Loucy (cell line): ENCODE data around the gene PAK1.

Source experiments
- CTCF ChIP-seq: fragments of 200-600 bp; sonication (generic); conservative IDR thresholded peaks from 2 replicates; pipeline ENCODE4 v1.5.1; 2014; ENCODE audit warnings: mild to moderate bottlenecking, antibody characterized with exemption, low read length
- EZH2phosphoT487 ChIP-seq: fragments of 200-600 bp; IDR thresholded peaks from 2 replicates; pipeline ENCODE4 v1.6.1; 2018; ENCODE audit warnings: antibody characterized with exemption, mild to moderate bottlenecking, moderate library complexity, borderline replicate concordance

- no peak for TF ChIP-seq CTCF
- TF ChIP-seq EZH2phosphoT487, result no peak
Measured at GRCh38 chr11:77402218-77402556, 71.7 kb downstream of the PAK1 start.
